Measurements from ENCODE around the gene LILRB1.

Gene LILRB1

GRCh38 chr19:54660306-54660705 is 30.0 kb downstream of the LILRB1 start:
- H3K4me3 ChIP-seq (ENCODE audit: low read length) = no peak overlapping the region
- no peak for TF ChIP-seq CTCF (IDR thresholded peaks at IDR 0.05; ENCODE audit: insufficient read depth, low read depth, low read length, missing control alignments)
- no peak for DNase-seq (ENCODE audit: low read depth)

GRCh38 chr19:54660964-54661363 is 30.7 kb downstream of the LILRB1 start:
- DNase-seq (ENCODE audit: low read depth) = no peak
- TF ChIP-seq CTCF (IDR thresholded peaks at IDR 0.05; ENCODE audit: insufficient read depth, low read depth, low read length, missing control alignments) = no peak
- no peak overlapping the region for H3K4me3 ChIP-seq (ENCODE audit: low read length)

GRCh38 chr19:54661846-54662481 is 31.7 kb downstream of the LILRB1 start:
- no peak overlapping the region for H3K4me3 ChIP-seq (ENCODE audit: low read length)
- no peak for DNase-seq (ENCODE audit: low read depth)
- TF ChIP-seq CTCF (IDR thresholded peaks at IDR 0.05; ENCODE audit: insufficient read depth, low read depth, low read length, missing control alignments) = no peak

- no peak for DNase-seq (ENCODE audit: low read depth)
- H3K4me3 ChIP-seq (ENCODE audit: low read length) = no peak within 1 kb of the TSS
- no peak for TF ChIP-seq CTCF (IDR thresholded peaks at IDR 0.05; ENCODE audit: insufficient read depth, low read depth, low read length, missing control alignments)
Measured at GRCh38 chr19:54662730-54663129, 32.4 kb downstream of the LILRB1 start, which contains the start of gene LILRB4. LILRB4 (plus strand) TSS chr19:54662985; CDS start chr19:54663034, 49 bp downstream.

- no peak for DNase-seq (ENCODE audit: low read depth)
- TF ChIP-seq CTCF (IDR thresholded peaks at IDR 0.05; ENCODE audit: insufficient read depth, low read depth, low read length, missing control alignments) = no peak
- no peak overlapping the region for H3K4me3 ChIP-seq (ENCODE audit: low read length)
Measured at GRCh38 chr19:54665530-54665929, 35.2 kb downstream of the LILRB1 start.

- H3K4me3 ChIP-seq (ENCODE audit: low read length) = no peak overlapping the region
- no peak for TF ChIP-seq CTCF (IDR thresholded peaks at IDR 0.05; ENCODE audit: insufficient read depth, low read depth, low read length, missing control alignments)
- no peak for DNase-seq (ENCODE audit: low read depth)
Measured at GRCh38 chr19:54667217-54667616, 36.9 kb downstream of the LILRB1 start.

GRCh38 chr19:54668353-54668752 is 38.1 kb downstream of the LILRB1 start:
- no peak overlapping the region for H3K4me3 ChIP-seq (ENCODE audit: low read length)
- DNase-seq (ENCODE audit: low read depth) = no peak
- no peak for TF ChIP-seq CTCF (IDR thresholded peaks at IDR 0.05; ENCODE audit: insufficient read depth, low read depth, low read length, missing control alignments)

Data from epithelial cell of esophagus (primary cell).